H7 (cell line): ENCODE results near the gene MSI2. TPM values are rescaled to one million over a fixed set of nuclear protein-coding genes. Genes with fewer than 3 reads are reported as not detected.
A peak's percentile ranks its signal among the peaks of the same experiment; 100 is the strongest.

Experiments
- DNase-seq: peaks from one replicate; pipeline ENCODE4 v3.0.0; 2012
- H3K27me3 ChIP-seq: 2 replicates; pipeline ENCODE4 v1.6.0; 2011; ENCODE audit warnings: mild to moderate bottlenecking, low read length; ENCODE audit not compliant: control insufficient read depth, insufficient read depth
- H3K36me3 ChIP-seq: replicated peaks from 2 replicates; pipeline ENCODE4 v1.5.1; 2011; ENCODE audit warnings: low read length; ENCODE audit not compliant: control insufficient read depth, insufficient read depth
- H3K4me3 ChIP-seq: 2 replicates; pipeline ENCODE4 v1.5.1; 2011; ENCODE audit warnings: low read depth, mild to moderate bottlenecking, control low read depth, low read length, moderate library complexity; ENCODE audit not compliant: insufficient read depth
- total RNA-seq: library from RNA; depleted of rRNA; stranded (reverse); fragments of >200 nt; shearing (Covaris generic); gene quantifications from 2 replicates; pipeline ENCODE4 v1.2.3, GENCODE V29; 2014

Gene MSI2
- total RNA-seq, 1 experiment from 2014 or later = 31.0 TPM

GRCh38 chr17:57644326-57644725, 388.0 kb downstream of the MSI2 start:
- Histone ChIP-seq H3K4me3 (no peak overlapping the region), H3K36me3 (no peaks in the 10 kb centered on the region)
- no peak for DNase-seq

GRCh38 chr17:57645950-57646665, 389.8 kb downstream of the MSI2 start:
- Histone ChIP-seq H3K27me3 (no peaks in the 10 kb centered on the region), H3K4me3 (no peak overlapping the region), H3K36me3 (no peaks in the 10 kb centered on the region)
- DNase-seq = no peak

More at GRCh38 chr17:57644326-57644725, 388.0 kb downstream of the MSI2 start:
- H3K27me3 ChIP-seq = no peaks in the 10 kb centered on the region

- no peak overlapping the region for H3K4me3 ChIP-seq
- H3K27me3 ChIP-seq = no peaks in the 10 kb centered on the region
- no peak for DNase-seq
- no peaks in the 10 kb centered on the region for H3K36me3 ChIP-seq
These were observed 392.4 kb downstream of the MSI2 start for GRCh38 chr17:57648720-57649119.

GRCh38 chr17:57649191-57649590, 392.9 kb downstream of the MSI2 start:
- DNase-seq = no peak
- H3K4me3 ChIP-seq = no peak overlapping the region
- no peaks in the 10 kb centered on the region for H3K27me3 ChIP-seq
- no peaks in the 10 kb centered on the region for H3K36me3 ChIP-seq

GRCh38 chr17:57649731-57650484, 393.6 kb downstream of the MSI2 start:
- H3K36me3 ChIP-seq = no peaks in the 10 kb centered on the region
- DNase-seq = peak; percentile 83
- H3K27me3 ChIP-seq = no peaks in the 10 kb centered on the region
- no peak overlapping the region for H3K4me3 ChIP-seq

GRCh38 chr17:57650548-57650947, 394.2 kb downstream of the MSI2 start:
- no peak for DNase-seq
- H3K27me3 ChIP-seq = no peaks in the 10 kb centered on the region

GRCh38 chr17:57651451-57651850, 395.1 kb downstream of the MSI2 start:
- DNase-seq = no peak
- H3K27me3 ChIP-seq = no peaks in the 10 kb centered on the region
- H3K36me3 ChIP-seq = no peaks in the 10 kb centered on the region
- no peak overlapping the region for H3K4me3 ChIP-seq

More at GRCh38 chr17:57650548-57650947, 394.2 kb downstream of the MSI2 start:
- no peak overlapping the region for H3K4me3 ChIP-seq
- no peaks in the 10 kb centered on the region for H3K36me3 ChIP-seq

GRCh38 chr17:57651996-57652395, 395.7 kb downstream of the MSI2 start:
- Histone ChIP-seq H3K36me3 (no peaks in the 10 kb centered on the region), H3K27me3 (no peaks in the 10 kb centered on the region), H3K4me3 (no peak overlapping the region)
- DNase-seq = no peak

- no peaks in the 10 kb centered on the region for H3K27me3 ChIP-seq
- DNase-seq = no peak
- H3K36me3 ChIP-seq = no peaks in the 10 kb centered on the region
- H3K4me3 ChIP-seq = no peak overlapping the region
These were observed 396.5 kb downstream of the MSI2 start for GRCh38 chr17:57652811-57653210.

GRCh38 chr17:57653279-57653678, 397.0 kb downstream of the MSI2 start:
- H3K36me3 ChIP-seq = no peaks in the 10 kb centered on the region
- H3K27me3 ChIP-seq = no peaks in the 10 kb centered on the region
- peak; percentile 56 for DNase-seq
- H3K4me3 ChIP-seq = no peak overlapping the region

- no peak for DNase-seq
- Histone ChIP-seq H3K4me3 (no peak overlapping the region), H3K27me3 (no peaks in the 10 kb centered on the region), H3K36me3 (no peaks in the 10 kb centered on the region)
These were observed 397.9 kb downstream of the MSI2 start for GRCh38 chr17:57654040-57654775.

- no peak for DNase-seq
- no peaks in the 10 kb centered on the region for H3K27me3 ChIP-seq
- no peak overlapping the region for H3K4me3 ChIP-seq
- no peaks in the 10 kb centered on the region for H3K36me3 ChIP-seq
These were observed 399.2 kb downstream of the MSI2 start for GRCh38 chr17:57655553-57655952.

GRCh38 chr17:57657211-57657610, 400.9 kb downstream of the MSI2 start:
- Histone ChIP-seq H3K36me3 (no peaks in the 10 kb centered on the region), H3K4me3 (no peak overlapping the region), H3K27me3 (no peaks in the 10 kb centered on the region)
- DNase-seq = no peak

GRCh38 chr17:57662041-57662440, 405.7 kb downstream of the MSI2 start:
- DNase-seq = no peak
- Histone ChIP-seq H3K36me3 (no peaks in the 10 kb centered on the region), H3K27me3 (no peaks in the 10 kb centered on the region), H3K4me3 (no peak overlapping the region)
